CD8-positive, alpha-beta memory T cell (primary cell): ENCODE results near the gene MYL3. TPM values are rescaled to one million over a fixed set of nuclear protein-coding genes. Genes with fewer than 3 reads are reported as not detected.

Experiments
- CTCF ChIA-PET: fragments of 350-600 bp; sonication (Branson Sonifier 250); formaldehyde crosslinking; loops from one replicate; lab custom pipeline; 2021; ENCODE audit warnings: antibody characterized with exemption; lab: Charles Lee
- POLR2A ChIA-PET: fragments of 350-600 bp; sonication (Branson Sonifier 250); formaldehyde crosslinking; loops from one replicate; lab custom pipeline; 2021; ENCODE audit warnings: antibody characterized with exemption; lab: Charles Lee
- DNase-seq, 5 donors: peaks; one replicate each; pipeline versions ENCODE4 v3.0.0 to v3.0.0-alpha.2; 2020 to 2022; ENCODE audit warnings: mixed read lengths in 1 of 5
- H3K27ac ChIP-seq: one replicate; pipeline ENCODE4 v1.7.0; 2013; ENCODE audit warnings: low read depth, mild to moderate bottlenecking, low read length, moderate library complexity
- H3K27me3 ChIP-seq: 2 replicates; pipeline ENCODE4 v1.7.0; 2013; ENCODE audit warnings: low read length, mild to moderate bottlenecking; ENCODE audit not compliant: insufficient read depth, poor library complexity, severe bottlenecking
- H3K36me3 ChIP-seq: 2 replicates; pipeline ENCODE4 v1.7.0; 2013; ENCODE audit warnings: mild to moderate bottlenecking, low read length, moderate library complexity; ENCODE audit not compliant: insufficient read depth
- H3K4me1 ChIP-seq: 2 replicates; pipeline ENCODE4 v1.7.0; 2013; ENCODE audit warnings: mild to moderate bottlenecking, low read length, moderate library complexity; ENCODE audit not compliant: insufficient read depth
- H3K4me3 ChIP-seq: 2 replicates; pipeline ENCODE4 v1.7.0; 2013; ENCODE audit warnings: mild to moderate bottlenecking, low read length
- H3K9me3 ChIP-seq: 2 replicates; pipeline ENCODE4 v1.7.0; 2013; ENCODE audit warnings: mild to moderate bottlenecking, low read length
- H3K27ac Mint-ChIP-seq, 8 donors: one replicate each; pipeline ENCODE4 v1.8.0; 2020 to 2021; ENCODE audit warnings: mixed read lengths in 8 of 8, mild to moderate bottlenecking in 6 of 8, inconsistent platforms in 3 of 8, moderate library complexity in 3 of 8
- H3K27me3 Mint-ChIP-seq, 2 donors: one replicate each; pipeline ENCODE4 v1.8.0; 2020 to 2021; ENCODE audit warnings: mixed read lengths in 2 of 2, mild to moderate bottlenecking in 1 of 2, moderate library complexity in 1 of 2
- H3K36me3 Mint-ChIP-seq, 3 donors: one replicate each; pipeline ENCODE4 v1.8.0; 2020 to 2021; ENCODE audit warnings: mixed read lengths in 3 of 3, inconsistent platforms in 1 of 3, mild to moderate bottlenecking in 1 of 3
- H3K4me1 Mint-ChIP-seq, 3 donors: one replicate each; pipeline ENCODE4 v1.8.0; 2020 to 2021; ENCODE audit warnings: mixed read lengths in 3 of 3, inconsistent platforms in 1 of 3, mild to moderate bottlenecking in 1 of 3
- H3K4me3 Mint-ChIP-seq, 7 donors: one replicate each; pipeline ENCODE4 v1.8.0; 2020 to 2021; ENCODE audit warnings: mixed read lengths in 7 of 7, mild to moderate bottlenecking in 6 of 7, moderate library complexity in 4 of 7, inconsistent platforms in 2 of 7
- H3K9me3 Mint-ChIP-seq, 5 donors: one replicate each; pipeline ENCODE4 v1.8.0; 2020 to 2022; ENCODE audit warnings: mixed read lengths in 5 of 5, mild to moderate bottlenecking in 3 of 5, moderate library complexity in 2 of 5, inconsistent platforms in 1 of 5
- polyA plus RNA-seq: library from polyadenylated mRNA; unstranded; fragments of 300-500 nt; fragmentation: Illumina TruSeq; gene quantifications from one replicate; pipeline ENCODE4 v1.2.3, GENCODE V29; 2021
- total RNA-seq, 2 experiments: library from RNA; stranded (reverse); gene quantifications; one replicate each; pipeline ENCODE4 v1.2.3, GENCODE V29; 2021

Gene MYL3
- total and polyA plus RNA-seq, 3 experiments from 2014 or later, result not detected

DNA sequence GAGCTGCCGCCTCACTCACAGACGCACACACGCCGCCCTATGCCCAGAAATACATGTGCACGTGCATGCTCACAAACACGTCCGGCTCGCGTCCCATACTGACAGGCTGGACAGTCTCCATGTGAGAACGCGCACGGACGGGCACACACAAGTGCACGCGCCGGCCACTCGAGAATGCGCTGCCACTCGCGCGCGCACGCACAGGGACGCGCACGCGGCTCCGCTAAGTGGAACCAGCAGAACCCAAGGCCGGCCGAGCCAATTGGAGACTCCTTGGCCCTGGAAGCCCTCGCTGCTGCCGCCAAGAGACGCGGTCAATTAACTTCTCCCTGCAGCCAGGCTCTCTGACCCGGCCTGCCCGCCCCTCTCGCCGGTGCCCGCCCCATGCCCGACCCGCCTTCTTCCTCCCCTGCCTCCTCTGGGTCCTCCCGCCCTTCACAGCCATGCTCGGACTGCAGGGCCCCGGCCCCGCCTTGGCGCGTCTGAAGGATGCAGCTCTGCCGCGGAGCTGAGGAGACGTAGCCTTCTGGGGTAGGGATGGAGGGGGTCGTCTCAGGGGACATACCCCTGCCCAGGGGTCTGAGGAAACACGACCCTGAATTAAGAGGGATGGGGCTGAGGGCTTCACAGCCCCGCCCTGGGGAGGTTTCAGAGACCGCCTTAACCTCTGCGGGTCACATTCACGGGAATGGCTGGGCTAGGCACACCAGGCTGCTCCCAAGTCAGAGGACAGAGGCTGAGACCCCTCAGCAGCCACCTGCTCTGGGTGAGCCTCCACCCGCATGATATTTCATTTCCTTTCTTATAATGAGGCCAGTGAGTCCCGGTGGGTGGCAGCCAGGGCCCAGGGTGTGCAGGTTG lies 29.3 kb upstream of the MYL3 start:
- Mint-ChIP-seq H3K9me3 (no peaks in the 10 kb centered on the region), H3K27ac (no peak overlapping the region), H3K27me3 (peaks cover 33 to 49% of the 10 kb centered on the region in 2 donors), H3K4me3 (peak overlapping the region; percentile 4 to 76 (median 61)), H3K36me3 (no peaks in the 10 kb centered on the region), H3K4me1 (peaks cover 5 to 19% (median 12%) of the 10 kb centered on the region in 3 donors)
- no peak overlapping the region for H3K4me3 ChIP-seq
- CTCF ChIA-PET, result no interaction called here
- no peaks in the 10 kb centered on the region for H3K9me3 ChIP-seq
- POLR2A ChIA-PET, result no interaction called here
- no peaks in the 10 kb centered on the region for H3K4me1 ChIP-seq
- H3K27ac ChIP-seq, result no peak overlapping the region
- H3K36me3 ChIP-seq, result no peaks in the 10 kb centered on the region
- H3K27me3 ChIP-seq, result peaks cover 20% of the 10 kb centered on the region
- DNase-seq, result no peak

DNA sequence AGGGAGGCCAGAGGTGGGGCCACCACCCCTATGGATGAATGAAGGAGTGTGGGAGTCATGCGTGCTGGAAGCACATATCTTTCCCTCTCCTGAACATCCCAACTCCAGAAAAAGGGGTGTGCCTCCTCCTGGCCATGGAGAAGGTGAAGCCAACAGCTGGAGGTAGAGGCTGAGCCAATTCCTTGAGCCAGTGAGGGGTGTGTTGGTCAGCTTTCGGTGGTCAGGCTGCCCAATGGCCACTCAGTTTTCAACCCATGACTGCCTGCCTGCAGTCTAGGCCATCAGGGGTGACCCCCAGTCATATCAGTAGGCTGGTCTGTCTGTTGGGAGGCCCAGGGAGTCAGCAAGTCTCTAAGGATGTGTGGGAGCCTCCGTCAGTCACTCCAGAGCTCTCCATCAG lies 27.9 kb upstream of the MYL3 start:
- H3K4me1 Mint-ChIP-seq, result peaks cover 5 to 19% (median 12%) of the 10 kb centered on the region in 3 donors

DNA sequence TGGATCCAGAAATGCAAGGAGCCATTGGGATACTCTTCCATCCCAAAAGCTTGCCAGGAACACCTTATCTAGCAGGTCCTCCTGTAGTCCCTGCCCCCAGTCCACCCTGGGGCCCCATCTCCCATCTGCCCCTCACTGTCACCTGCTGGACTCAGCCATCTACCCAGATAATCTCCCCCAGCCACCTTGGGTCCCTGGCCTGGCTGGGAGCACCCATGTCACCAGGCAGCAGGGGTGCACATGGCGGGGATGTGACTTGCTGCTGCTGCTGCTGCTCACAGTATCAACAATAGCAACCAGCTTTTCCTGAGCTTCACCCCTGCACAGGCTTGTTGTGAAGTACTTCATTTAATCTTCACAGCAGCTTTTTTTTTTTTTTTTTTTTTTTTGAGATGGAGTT lies 26.9 kb upstream of the MYL3 start:
- no peaks in the 10 kb centered on the region for H3K9me3 Mint-ChIP-seq
- DNase-seq, result no peak
- no peak overlapping the region for H3K27ac ChIP-seq
- H3K9me3 ChIP-seq, result no peaks in the 10 kb centered on the region
- H3K4me1 ChIP-seq, result no peaks in the 10 kb centered on the region
- peaks cover 34 to 48% of the 10 kb centered on the region in 2 donors for H3K27me3 Mint-ChIP-seq
- no peaks in the 10 kb centered on the region for H3K36me3 Mint-ChIP-seq
- peaks cover 19% of the 10 kb centered on the region for H3K27me3 ChIP-seq
- H3K4me1 Mint-ChIP-seq, result peaks cover 3 to 16% (median 9%) of the 10 kb centered on the region in 3 donors
- H3K36me3 ChIP-seq, result no peaks in the 10 kb centered on the region
- no peak overlapping the region for H3K4me3 Mint-ChIP-seq
- H3K27ac Mint-ChIP-seq, result no peak overlapping the region
- CTCF ChIA-PET, result interaction anchor here (0.7 to 1.6 kb wide), 3 partner anchors 9 to 403 kb away, joined by 3 to 4 read pairs (median 3); no protein-coding TSS in a partner anchor
- POLR2A ChIA-PET, result no interaction called here
- H3K4me3 ChIP-seq, result no peak overlapping the region

More for the DNA sequence above, 27.9 kb upstream of the MYL3 start:
- Mint-ChIP-seq H3K4me3 (peak overlapping the region in 1 of 7 donors; percentile 20), H3K27me3 (peaks cover 35 to 47% of the 10 kb centered on the region in 2 donors), H3K9me3 (no peaks in the 10 kb centered on the region), H3K36me3 (no peaks in the 10 kb centered on the region), H3K27ac (no peak overlapping the region)
- no peak for DNase-seq
- CTCF ChIA-PET, result interaction anchor here (1.0 to 1.6 kb wide), 3 partner anchors 10 to 18 kb away, joined by 3 to 4 read pairs (median 3); no protein-coding TSS in a partner anchor
- H3K27me3 ChIP-seq, result peaks cover 20% of the 10 kb centered on the region
- no peaks in the 10 kb centered on the region for H3K9me3 ChIP-seq
- H3K27ac ChIP-seq, result no peak overlapping the region
- H3K4me1 ChIP-seq, result no peaks in the 10 kb centered on the region
- no peaks in the 10 kb centered on the region for H3K36me3 ChIP-seq
- H3K4me3 ChIP-seq, result no peak overlapping the region
- POLR2A ChIA-PET, result no interaction called here

DNA sequence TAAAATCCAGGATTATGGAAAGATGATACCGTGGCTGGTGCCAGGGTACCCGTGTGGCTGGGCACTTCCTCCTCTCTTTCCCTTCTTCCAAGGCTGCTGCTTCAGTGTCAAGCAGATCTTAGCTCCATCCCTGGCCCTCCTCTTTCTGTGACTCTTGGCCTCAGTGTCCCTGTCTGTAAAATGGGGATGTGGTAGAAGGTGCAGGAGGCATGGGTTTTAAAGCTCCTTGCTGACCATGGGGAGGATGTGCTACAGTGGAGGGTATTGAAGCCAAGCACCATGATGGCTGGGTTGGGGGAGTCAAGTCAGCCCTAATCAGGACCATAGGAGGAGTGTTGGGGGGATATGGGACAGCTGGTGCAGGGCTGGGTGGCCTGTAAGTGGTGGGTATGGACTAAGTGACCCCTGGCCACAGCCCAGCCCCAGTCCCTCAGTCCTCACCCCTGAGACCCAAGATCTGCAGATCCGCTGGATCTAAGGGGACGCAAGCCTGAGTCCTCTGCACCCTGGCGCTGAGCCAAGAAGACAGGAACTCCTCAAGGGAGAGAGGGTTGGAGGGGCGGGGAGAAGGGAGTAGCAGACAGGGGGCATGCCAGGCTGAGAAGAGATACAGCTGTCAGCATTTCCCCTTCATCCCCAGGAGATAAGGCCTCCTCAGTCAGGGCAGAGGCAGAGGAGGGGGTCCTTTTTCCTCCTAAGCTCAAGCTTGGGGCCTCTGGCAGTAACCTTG lies 26.3 kb upstream of the MYL3 start:
- Histone ChIP-seq H3K4me1 (no peaks in the 10 kb centered on the region), H3K36me3 (no peaks in the 10 kb centered on the region), H3K4me3 (no peak overlapping the region), H3K27ac (no peak overlapping the region), H3K27me3 (peaks cover 19% of the 10 kb centered on the region), H3K9me3 (no peaks in the 10 kb centered on the region)
- H3K9me3 Mint-ChIP-seq, result no peaks in the 10 kb centered on the region
- H3K36me3 Mint-ChIP-seq, result no peaks in the 10 kb centered on the region
- H3K4me3 Mint-ChIP-seq, result no peak overlapping the region
- CTCF ChIA-PET, result interaction anchor here (0.7 to 1.5 kb wide), 2 partner anchors 22 to 404 kb away, joined by 3 read pairs; no protein-coding TSS in a partner anchor
- peak overlapping the region in 1 of 8 donors; percentile 19 for H3K27ac Mint-ChIP-seq
- POLR2A ChIA-PET, result no interaction called here
- peaks cover 0 to 14% (median 8%) of the 10 kb centered on the region in 3 donors for H3K4me1 Mint-ChIP-seq
- peaks cover 34 to 52% of the 10 kb centered on the region in 2 donors for H3K27me3 Mint-ChIP-seq
- DNase-seq, result no peak

DNA sequence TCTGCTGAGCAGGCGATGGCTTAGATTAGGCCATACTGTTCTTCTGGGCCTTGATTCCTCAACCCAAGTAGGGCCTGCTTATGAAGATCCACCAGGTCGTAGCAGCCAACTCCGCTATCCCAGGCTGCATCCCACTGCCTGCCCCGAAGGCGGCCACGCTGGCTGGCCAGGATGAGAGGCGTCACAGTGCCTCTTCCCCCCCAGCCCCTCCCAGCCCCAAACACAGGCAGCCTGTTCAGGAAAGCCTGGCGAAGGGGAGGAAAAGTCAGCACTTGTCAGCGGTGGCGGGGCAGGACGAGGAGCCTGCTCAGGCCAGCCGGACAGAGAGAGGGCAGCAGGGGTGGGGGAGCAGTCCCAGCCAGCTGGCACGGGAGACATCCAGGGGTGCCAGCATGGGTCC lies 25.5 kb upstream of the MYL3 start:
- ChIA-PET POLR2A (no interaction called here), CTCF (interaction anchor here (1.5 kb wide), 1 partner anchor 21 kb away, joined by 3 read pairs; no protein-coding TSS in a partner anchor)
- no peak overlapping the region for H3K4me3 ChIP-seq
- H3K27me3 ChIP-seq, result peaks cover 26% of the 10 kb centered on the region
- DNase-seq, result no peak
- Mint-ChIP-seq H3K4me3 (no peak overlapping the region), H3K9me3 (no peaks in the 10 kb centered on the region), H3K36me3 (no peaks in the 10 kb centered on the region), H3K27me3 (peaks cover 35 to 55% of the 10 kb centered on the region in 2 donors), H3K27ac (no peak overlapping the region), H3K4me1 (peaks cover 0 to 16% (median 8%) of the 10 kb centered on the region in 3 donors)
- H3K27ac ChIP-seq, result no peak overlapping the region
- no peaks in the 10 kb centered on the region for H3K4me1 ChIP-seq
- H3K9me3 ChIP-seq, result no peaks in the 10 kb centered on the region
- H3K36me3 ChIP-seq, result no peaks in the 10 kb centered on the region

DNA sequence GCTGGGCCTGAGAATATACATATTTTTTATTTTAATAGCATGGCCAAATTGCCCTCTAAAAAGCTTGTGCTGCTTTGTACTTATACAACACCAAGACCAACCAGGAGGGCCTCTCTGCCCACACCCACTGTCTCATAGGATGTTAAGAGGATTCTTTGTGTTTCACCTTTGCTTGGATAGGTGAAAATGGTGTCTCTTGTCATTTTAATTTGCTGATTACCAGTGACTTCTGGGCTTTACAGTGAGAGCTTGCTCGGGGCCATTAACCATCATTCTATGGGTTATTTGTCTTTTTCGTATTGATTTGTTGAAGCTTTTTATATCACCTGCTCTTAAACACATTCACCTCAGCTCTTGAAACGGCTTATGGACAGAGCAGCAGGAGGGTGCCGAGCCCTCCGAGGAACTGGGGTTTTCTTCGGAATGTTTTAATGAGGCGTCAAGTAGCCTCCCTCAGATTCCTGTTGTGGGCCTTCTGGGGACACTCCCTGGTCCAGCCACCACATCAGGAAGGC lies 24.8 kb upstream of the MYL3 start:
- Histone ChIP-seq H3K4me3 (no peak overlapping the region), H3K9me3 (no peaks in the 10 kb centered on the region), H3K27ac (no peak overlapping the region), H3K4me1 (no peaks in the 10 kb centered on the region), H3K36me3 (no peaks in the 10 kb centered on the region), H3K27me3 (peaks cover 30% of the 10 kb centered on the region)
- Mint-ChIP-seq H3K27ac (no peak overlapping the region), H3K9me3 (no peaks in the 10 kb centered on the region), H3K27me3 (peaks cover 34 to 56% of the 10 kb centered on the region in 2 donors), H3K4me1 (peaks cover 0 to 19% (median 8%) of the 10 kb centered on the region in 3 donors), H3K4me3 (no peak overlapping the region), H3K36me3 (no peaks in the 10 kb centered on the region)
- no peak for DNase-seq
- ChIA-PET POLR2A (no interaction called here), CTCF (interaction anchor here (0.8 to 1.5 kb wide), 2 partner anchors 21 to 400 kb away, joined by 3 read pairs; no protein-coding TSS in a partner anchor)

DNA sequence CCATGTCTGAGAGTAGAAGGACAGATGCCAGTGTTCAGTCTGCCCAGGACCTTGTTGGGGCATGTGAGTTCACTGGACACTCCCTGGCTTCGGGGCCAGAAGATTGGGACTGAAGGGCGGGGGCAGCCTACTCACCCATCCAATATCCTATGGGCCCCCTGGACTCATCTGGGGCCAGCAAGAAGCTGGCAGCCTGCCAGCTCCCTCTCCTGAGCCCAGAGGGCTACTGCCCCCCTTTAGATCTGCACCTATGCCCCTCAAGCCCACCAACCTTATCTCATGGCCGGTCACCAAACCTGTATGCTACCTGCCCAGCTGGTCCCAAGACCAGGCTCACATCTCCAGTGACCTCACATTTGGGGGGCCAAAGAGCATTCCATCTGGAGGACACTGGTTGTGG lies 22.4 kb upstream of the MYL3 start:
- Mint-ChIP-seq H3K36me3 (no peaks in the 10 kb centered on the region), H3K27ac (no peak overlapping the region), H3K27me3 (peaks cover 22 to 42% of the 10 kb centered on the region in 2 donors), H3K9me3 (no peaks in the 10 kb centered on the region), H3K4me3 (peak overlapping the region in 1 of 7 donors; percentile 30), H3K4me1 (peaks cover 0 to 17% (median 2%) of the 10 kb centered on the region in 3 donors)
- ChIA-PET POLR2A (no interaction called here), CTCF (interaction anchor here (0.9 to 1.5 kb wide), 4 partner anchors 9 to 18 kb away, joined by 3 to 4 read pairs (median 3); no protein-coding TSS in a partner anchor)
- no peak for DNase-seq
- Histone ChIP-seq H3K4me3 (no peak overlapping the region), H3K9me3 (no peaks in the 10 kb centered on the region), H3K4me1 (no peaks in the 10 kb centered on the region), H3K27me3 (peaks cover 30% of the 10 kb centered on the region), H3K36me3 (no peaks in the 10 kb centered on the region), H3K27ac (no peak overlapping the region)
